ENCODE data around the gene ADAR. TPM values are rescaled to one million over a fixed set of nuclear protein-coding genes. Genes with fewer than 3 reads are reported as not detected.

The ADAR gene
- total and polyA plus RNA-seq, 2 of the 8 experiments (the other 6 are each of a cell fraction or from before 2014, with no cell fraction given) = 125 to 242 TPM

DNA sequence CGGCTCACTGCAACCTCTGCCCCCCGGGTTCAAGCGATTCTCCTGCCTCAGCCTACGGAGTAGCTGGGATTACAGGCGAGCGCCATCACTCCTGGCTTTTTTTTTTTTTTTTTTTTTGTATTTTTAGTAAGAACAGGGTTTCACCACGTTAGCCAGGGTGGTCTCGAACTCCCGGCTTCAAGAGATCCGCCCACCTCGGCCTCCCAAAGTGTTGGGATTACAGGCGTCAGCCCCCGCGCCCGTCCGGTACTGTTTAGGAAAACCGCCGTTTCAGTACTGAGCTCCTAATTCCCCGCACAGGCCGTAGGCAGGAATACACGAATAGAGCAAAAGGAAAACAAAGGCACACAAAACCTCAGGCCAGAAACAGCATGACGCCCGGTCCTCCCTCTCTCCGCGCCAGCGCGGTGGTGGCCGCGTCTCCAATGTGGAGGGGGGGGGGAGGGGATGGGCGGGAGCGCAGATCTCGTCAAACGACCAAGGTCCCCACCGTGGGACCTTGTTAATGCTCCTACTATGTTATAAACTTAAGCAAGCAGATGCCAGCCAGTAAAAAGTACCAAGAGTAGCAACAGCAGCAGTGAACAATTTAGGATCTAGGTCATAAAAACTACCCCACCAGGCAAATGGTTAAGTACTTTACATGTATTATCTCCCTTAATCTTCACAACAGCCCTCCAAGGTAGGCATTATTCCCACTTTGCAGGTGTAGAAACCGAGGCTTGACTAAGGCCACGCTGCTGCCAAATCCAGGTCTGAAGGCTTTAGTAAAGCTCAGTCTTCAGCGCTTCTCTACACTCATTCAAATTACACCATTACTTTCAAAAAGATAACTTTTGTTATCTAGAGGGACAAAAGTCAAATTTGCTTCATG is 648 bp upstream of the ADAR start (continued):
- TF ChIP-seq EZH2 (IDR thresholded peaks at IDR 0.05; ENCODE audit: low read depth, low read length, severe bottlenecking) = no peak
